Measurements from ENCODE around the gene LIMS2.

- TF ChIP-seq, protein P1, sequence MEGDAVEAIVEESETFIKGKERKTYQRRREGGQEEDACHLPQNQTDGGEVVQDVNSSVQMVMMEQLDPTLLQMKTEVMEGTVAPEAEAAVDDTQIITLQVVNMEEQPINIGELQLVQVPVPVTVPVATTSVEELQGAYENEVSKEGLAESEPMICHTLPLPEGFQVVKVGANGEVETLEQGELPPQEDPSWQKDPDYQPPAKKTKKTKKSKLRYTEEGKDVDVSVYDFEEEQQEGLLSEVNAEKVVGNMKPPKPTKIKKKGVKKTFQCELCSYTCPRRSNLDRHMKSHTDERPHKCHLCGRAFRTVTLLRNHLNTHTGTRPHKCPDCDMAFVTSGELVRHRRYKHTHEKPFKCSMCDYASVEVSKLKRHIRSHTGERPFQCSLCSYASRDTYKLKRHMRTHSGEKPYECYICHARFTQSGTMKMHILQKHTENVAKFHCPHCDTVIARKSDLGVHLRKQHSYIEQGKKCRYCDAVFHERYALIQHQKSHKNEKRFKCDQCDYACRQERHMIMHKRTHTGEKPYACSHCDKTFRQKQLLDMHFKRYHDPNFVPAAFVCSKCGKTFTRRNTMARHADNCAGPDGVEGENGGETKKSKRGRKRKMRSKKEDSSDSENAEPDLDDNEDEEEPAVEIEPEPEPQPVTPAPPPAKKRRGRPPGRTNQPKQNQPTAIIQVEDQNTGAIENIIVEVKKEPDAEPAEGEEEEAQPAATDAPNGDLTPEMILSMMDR (optimal IDR thresholded peaks at IDR 0.05 in 1 of 3, IDR thresholded peaks at IDR 0.05 in 1 of 3, conservative IDR thresholded peaks at IDR 0.05 in 1 of 3; ENCODE audit: extremely low read depth in 1 of 3, insufficient read depth in 2 of 3, low read length in 3 of 3) = no peak
- TF ChIP-seq EZH2 (IDR thresholded peaks at IDR 0.05; ENCODE audit: low read length) = no peak
Measured at GRCh38 chr2:127607399-127607908, 67.9 kb downstream of the LIMS2 start.
